ENCODE data around the gene IFITM2.

GRCh38 chr11:281486-282161, 26.0 kb upstream of the IFITM2 start:
- TF ChIP-seq CTCF (conservative IDR thresholded peaks at IDR 0.05 in 1 of 2, IDR thresholded peaks at IDR 0.05 in 1 of 2; ENCODE audit: low read depth in 1 of 2, low read length in 2 of 2) = no peak
- no peak for TF ChIP-seq EZH2 (IDR thresholded peaks at IDR 0.05; ENCODE audit: low read length, missing control alignments)

All from fibroblast of lung (primary cell).